K562 (cell line): ENCODE results near the gene COPS6. TPM values are rescaled to one million over a fixed set of nuclear protein-coding genes. Genes with fewer than 3 reads are reported as not detected.

Experiments used
- BDP1 ChIP-seq: IDR thresholded peaks from 3 replicates; pipeline ENCODE4 v1.6.1; 2011; ENCODE audit not compliant: insufficient read length, insufficient read depth
- CBFB ChIP-seq: sonication (generic); formaldehyde crosslinking; IDR thresholded peaks from 2 replicates; pipeline ENCODE4 v1.4.0; 2020; ENCODE audit warnings: mild to moderate bottlenecking, missing genetic modification reagents
- CEBPG ChIP-seq, 3 experiments: fragments of 200-800 bp in 1 of 3; sonication (Bioruptor generic) in 1 of 3; sonication (generic) in 1 of 3; formaldehyde crosslinking in 1 of 3; IDR thresholded peaks in 2 of 3; conservative IDR thresholded peaks in 1 of 3; 2 replicates each; pipeline versions ENCODE4 v1.6.1 to v1.8.0; 2016 to 2022; ENCODE audit warnings: missing compliant biosample characterization in 2 of 3, missing genetic modification characterization in 2 of 3, mild to moderate bottlenecking in 1 of 3, missing genetic modification reagents in 1 of 3
- CREM ChIP-seq: IDR thresholded peaks from 2 replicates; pipeline ENCODE4 v1.6.1; 2014; ENCODE audit warnings: antibody characterized with exemption, low read depth
- EP400 ChIP-seq: fragments of 450-650 bp; IDR thresholded peaks from 2 replicates; pipeline ENCODE4 v1.6.1; 2017; ENCODE audit warnings: antibody characterized with exemption, mild to moderate bottlenecking, moderate library complexity
- HCFC1 ChIP-seq: IDR thresholded peaks from 2 replicates; pipeline ENCODE4 v1.6.1; 2012; ENCODE audit warnings: low read depth, low read length, improper control_type of control experiment
- KLF1 ChIP-seq: fragments of 450-650 bp; IDR thresholded peaks from 2 replicates; pipeline ENCODE4 v1.6.1; 2016; ENCODE audit warnings: missing genetic modification characterization, missing compliant biosample characterization
- MTF1 ChIP-seq: fragments of 250-450 bp; sonication (Bioruptor Pico); IDR thresholded peaks from 2 replicates; pipeline ENCODE4 v1.9.0; 2021; ENCODE audit warnings: moderate library complexity, mild to moderate bottlenecking, inconsistent platforms, borderline replicate concordance
- NFXL1 ChIP-seq: fragments of 450-650 bp; formaldehyde crosslinking; IDR thresholded peaks from 2 replicates; pipeline ENCODE4 v1.4.0; 2021; ENCODE audit warnings: mild to moderate bottlenecking
- PPARD ChIP-seq: fragments of 250-450 bp; sonication (Bioruptor Pico); IDR thresholded peaks from 2 replicates; pipeline ENCODE4 v1.8.0; 2022; ENCODE audit warnings: inconsistent platforms, mild to moderate bottlenecking, moderate library complexity
- SMC3 ChIP-seq: conservative IDR thresholded peaks from 2 replicates; pipeline ENCODE4 v1.6.1; 2011; ENCODE audit warnings: low read depth, low read length, improper control_type of control experiment; ENCODE audit not compliant: insufficient read depth
- SP2 ChIP-seq: IDR thresholded peaks from 2 replicates; pipeline ENCODE4 v1.6.1; 2011; ENCODE audit warnings: mild to moderate bottlenecking, low read depth, low read length, moderate library complexity; ENCODE audit not compliant: poor library complexity, severe bottlenecking; ENCODE audit errors: extremely low read depth
- TCF7L2 ChIP-seq: fragments of 150-350 bp; IDR thresholded peaks from 2 replicates; pipeline ENCODE4 v1.6.1; 2016; ENCODE audit warnings: low read depth, mild to moderate bottlenecking, low read length, moderate library complexity
- ZNF133 ChIP-seq: fragments of 250-450 bp; sonication (Bioruptor Pico); IDR thresholded peaks from 2 replicates; pipeline ENCODE4 v1.4.0; 2020; ENCODE audit warnings: mild to moderate bottlenecking
- ZNF253 ChIP-seq: fragments of 250-450 bp; sonication (Bioruptor Pico); conservative IDR thresholded peaks from 2 replicates; pipeline ENCODE4 v1.6.1; 2021; ENCODE audit warnings: mild to moderate bottlenecking
- ZNF644 ChIP-seq: fragments of 200-800 bp; sonication (Bioruptor generic); IDR thresholded peaks from 2 replicates; pipeline ENCODE4 v1.6.1; 2016; ENCODE audit warnings: low read depth, missing genetic modification characterization, missing compliant biosample characterization
- polyA plus RNA-seq, 8 experiments: library from polyadenylated mRNA; depleted of rRNA in 4 of 8; stranded (reverse) in 5 of 8; unstranded in 3 of 8; fragments of >200 nt; fragmentation: Nextera tagmentation in 2 of 8; fragmentation: Illumina TruSeq in 1 of 8; extraction: Ambion mirVana in 2 of 8; extraction: Trizol in 1 of 8; gene quantifications; 2 replicates each; pipeline versions ENCODE4 v1.2.1 to v1.2.3, GENCODE V29; 2011 to 2014; ENCODE audit warnings: inconsistent platforms in 1 of 8, missing spikeins in 1 of 8
- total RNA-seq, 7 experiments: library from RNA; depleted of rRNA in 6 of 7; stranded (reverse); fragments of >200 nt in 6 of 7; fragmentation: Illumina TruSeq in 2 of 7; extraction: Trizol in 2 of 7; gene quantifications; 2 replicates each; pipeline versions ENCODE4 v1.2.1 to v1.2.3, GENCODE V29; 2011 to 2021; ENCODE audit warnings: low replicate concordance in 1 of 7
- TF ChIP-seq, protein P1 (sequence below): fragments of 250-450 bp; sonication (Bioruptor Pico); IDR thresholded peaks from 2 replicates; pipeline ENCODE4 v1.4.0; 2020
- TF ChIP-seq, protein P2 (sequence below): fragments of 450-650 bp; formaldehyde crosslinking; IDR thresholded peaks from 2 replicates; pipeline ENCODE4 v1.4.0; 2020; ENCODE audit warnings: mild to moderate bottlenecking, mixed read lengths
- TF ChIP-seq, protein P3 (sequence below): fragments of 200-800 bp; sonication (Bioruptor generic); IDR thresholded peaks from 2 replicates; pipeline ENCODE4 v1.6.1; 2017; ENCODE audit warnings: missing genetic modification characterization, missing compliant biosample characterization

The COPS6 gene
- total and polyA plus RNA-seq, 9 of the 15 experiments (the other 6 are each of a cell fraction or from before 2014, with no cell fraction given), result 63.0 to 331 (median 168) TPM

DNA sequence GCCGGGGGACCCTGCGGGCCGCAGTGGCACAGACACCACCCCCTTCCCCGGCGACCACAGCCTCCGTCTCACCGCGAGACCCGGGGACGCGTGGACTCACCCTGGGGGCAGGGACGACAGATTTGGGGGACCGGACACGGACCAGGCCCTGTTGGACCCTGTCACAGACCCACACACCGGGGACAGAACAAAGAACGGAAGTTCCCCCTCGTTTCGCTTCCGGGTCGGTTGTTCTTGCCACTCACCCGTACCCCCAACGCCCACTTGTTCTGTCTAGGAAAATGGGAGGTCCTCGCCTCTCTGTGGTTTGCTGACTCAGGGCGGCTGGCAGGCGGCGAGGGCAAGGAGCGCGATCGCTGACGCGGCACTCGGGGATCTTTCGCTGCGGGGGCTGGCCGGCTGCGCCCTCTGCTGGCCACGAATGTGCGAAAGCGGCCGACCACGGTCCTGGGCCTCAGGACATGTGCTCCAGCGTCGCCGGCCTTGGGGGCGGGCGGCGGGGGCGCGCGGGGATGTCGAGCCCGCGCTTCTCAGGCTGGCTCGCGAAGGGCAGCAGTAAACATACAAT lies 7.2 kb upstream of the COPS6 start, which contains the start of gene ZNF3 (continued):
- TF ChIP-seq, protein P1, sequence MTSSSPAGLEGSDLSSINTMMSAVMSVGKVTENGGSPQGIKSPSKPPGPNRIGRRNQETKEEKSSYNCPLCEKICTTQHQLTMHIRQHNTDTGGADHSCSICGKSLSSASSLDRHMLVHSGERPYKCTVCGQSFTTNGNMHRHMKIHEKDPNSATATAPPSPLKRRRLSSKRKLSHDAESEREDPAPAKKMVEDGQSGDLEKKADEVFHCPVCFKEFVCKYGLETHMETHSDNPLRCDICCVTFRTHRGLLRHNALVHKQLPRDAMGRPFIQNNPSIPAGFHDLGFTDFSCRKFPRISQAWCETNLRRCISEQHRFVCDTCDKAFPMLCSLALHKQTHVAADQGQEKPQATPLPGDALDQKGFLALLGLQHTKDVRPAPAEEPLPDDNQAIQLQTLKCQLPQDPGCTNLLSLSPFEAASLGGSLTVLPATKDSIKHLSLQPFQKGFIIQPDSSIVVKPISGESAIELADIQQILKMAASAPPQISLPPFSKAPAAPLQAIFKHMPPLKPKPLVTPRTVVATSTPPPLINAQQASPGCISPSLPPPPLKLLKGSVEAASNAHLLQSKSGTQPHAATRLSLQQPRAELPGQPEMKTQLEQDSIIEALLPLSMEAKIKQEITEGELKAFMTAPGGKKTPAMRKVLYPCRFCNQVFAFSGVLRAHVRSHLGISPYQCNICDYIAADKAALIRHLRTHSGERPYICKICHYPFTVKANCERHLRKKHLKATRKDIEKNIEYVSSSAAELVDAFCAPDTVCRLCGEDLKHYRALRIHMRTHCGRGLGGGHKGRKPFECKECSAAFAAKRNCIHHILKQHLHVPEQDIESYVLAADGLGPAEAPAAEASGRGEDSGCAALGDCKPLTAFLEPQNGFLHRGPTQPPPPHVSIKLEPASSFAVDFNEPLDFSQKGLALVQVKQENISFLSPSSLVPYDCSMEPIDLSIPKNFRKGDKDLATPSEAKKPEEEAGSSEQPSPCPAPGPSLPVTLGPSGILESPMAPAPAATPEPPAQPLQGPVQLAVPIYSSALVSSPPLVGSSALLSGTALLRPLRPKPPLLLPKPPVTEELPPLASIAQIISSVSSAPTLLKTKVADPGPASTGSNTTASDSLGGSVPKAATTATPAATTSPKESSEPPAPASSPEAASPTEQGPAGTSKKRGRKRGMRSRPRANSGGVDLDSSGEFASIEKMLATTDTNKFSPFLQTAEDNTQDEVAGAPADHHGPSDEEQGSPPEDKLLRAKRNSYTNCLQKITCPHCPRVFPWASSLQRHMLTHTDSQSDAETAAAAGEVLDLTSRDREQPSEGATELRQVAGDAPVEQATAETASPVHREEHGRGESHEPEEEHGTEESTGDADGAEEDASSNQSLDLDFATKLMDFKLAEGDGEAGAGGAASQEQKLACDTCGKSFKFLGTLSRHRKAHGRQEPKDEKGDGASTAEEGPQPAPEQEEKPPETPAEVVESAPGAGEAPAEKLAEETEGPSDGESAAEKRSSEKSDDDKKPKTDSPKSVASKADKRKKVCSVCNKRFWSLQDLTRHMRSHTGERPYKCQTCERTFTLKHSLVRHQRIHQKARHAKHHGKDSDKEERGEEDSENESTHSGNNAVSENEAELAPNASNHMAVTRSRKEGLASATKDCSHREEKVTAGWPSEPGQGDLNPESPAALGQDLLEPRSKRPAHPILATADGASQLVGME (CRISPR knock-in tag), result no peak
- TF ChIP-seq CEBPG (CRISPR knock-in tag; IDR thresholded peaks at IDR 0.05), result no peak
- no peak for TF ChIP-seq CEBPG (tag; conservative IDR thresholded peaks at IDR 0.05 in 1 of 2, IDR thresholded peaks at IDR 0.05 in 1 of 2)
- peak; percentile 81; the same call in 1 of the 2 replicates for TF ChIP-seq CBFB (CRISPR knock-in tag)
- TF ChIP-seq SMC3, result peak; percentile 91
- TF ChIP-seq NFXL1 (CRISPR knock-in tag), result no peak
- TF ChIP-seq HCFC1, result peak; percentile 88
- TF ChIP-seq PPARD (CRISPR knock-in tag), result no peak
- no peak for TF ChIP-seq KLF1 (tag)
- TF ChIP-seq TCF7L2, result no peak
- no peak for TF ChIP-seq ZNF133 (CRISPR knock-in tag)
- no peak for TF ChIP-seq ZNF644 (tag)
- TF ChIP-seq ZNF253 (CRISPR knock-in tag), result no peak
- TF ChIP-seq SP2, result peak; percentile 98
- TF ChIP-seq, protein P2, sequence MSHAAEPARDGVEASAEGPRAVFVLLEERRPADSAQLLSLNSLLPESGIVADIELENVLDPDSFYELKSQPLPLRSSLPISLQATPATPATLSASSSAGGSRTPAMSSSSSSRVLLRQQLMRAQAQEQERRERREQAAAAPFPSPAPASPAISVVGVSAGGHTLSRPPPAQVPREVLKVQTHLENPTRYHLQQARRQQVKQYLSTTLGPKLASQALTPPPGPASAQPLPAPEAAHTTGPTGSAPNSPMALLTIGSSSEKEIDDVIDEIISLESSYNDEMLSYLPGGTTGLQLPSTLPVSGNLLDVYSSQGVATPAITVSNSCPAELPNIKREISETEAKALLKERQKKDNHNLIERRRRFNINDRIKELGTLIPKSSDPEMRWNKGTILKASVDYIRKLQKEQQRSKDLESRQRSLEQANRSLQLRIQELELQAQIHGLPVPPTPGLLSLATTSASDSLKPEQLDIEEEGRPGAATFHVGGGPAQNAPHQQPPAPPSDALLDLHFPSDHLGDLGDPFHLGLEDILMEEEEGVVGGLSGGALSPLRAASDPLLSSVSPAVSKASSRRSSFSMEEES, result no peak; the same call in 1 of the 2 replicates
- TF ChIP-seq BDP1, result no peak
- no peak for TF ChIP-seq MTF1
- TF ChIP-seq, protein P3, sequence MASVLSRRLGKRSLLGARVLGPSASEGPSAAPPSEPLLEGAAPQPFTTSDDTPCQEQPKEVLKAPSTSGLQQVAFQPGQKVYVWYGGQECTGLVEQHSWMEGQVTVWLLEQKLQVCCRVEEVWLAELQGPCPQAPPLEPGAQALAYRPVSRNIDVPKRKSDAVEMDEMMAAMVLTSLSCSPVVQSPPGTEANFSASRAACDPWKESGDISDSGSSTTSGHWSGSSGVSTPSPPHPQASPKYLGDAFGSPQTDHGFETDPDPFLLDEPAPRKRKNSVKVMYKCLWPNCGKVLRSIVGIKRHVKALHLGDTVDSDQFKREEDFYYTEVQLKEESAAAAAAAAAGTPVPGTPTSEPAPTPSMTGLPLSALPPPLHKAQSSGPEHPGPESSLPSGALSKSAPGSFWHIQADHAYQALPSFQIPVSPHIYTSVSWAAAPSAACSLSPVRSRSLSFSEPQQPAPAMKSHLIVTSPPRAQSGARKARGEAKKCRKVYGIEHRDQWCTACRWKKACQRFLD, result no peak; the same call in 1 of the 2 replicates
- peak; percentile 100 for TF ChIP-seq EP400
- peak; percentile 96 for TF ChIP-seq CREM
